Neural cell (in vitro differentiated cells): Measurements from ENCODE around the gene COA6. TPM values are rescaled to one million over a fixed set of nuclear protein-coding genes. Genes with fewer than 3 reads are reported as not detected.
"Not testable (repeated sequence)": the region's sequence is repeated elsewhere in the genome, so short reads cannot be mapped to it uniquely, and the experiment has no call there.

Source experiments
- H2AFZ ChIP-seq: fragments of 200-600, 300-800 bp; sonication (generic), shearing (Covaris generic); 2 replicates; pipeline ENCODE4 v1.6.0; 2014; ENCODE audit warnings: low read depth, mild to moderate bottlenecking, antibody characterized with exemption, low read length, moderate library complexity
- H3F3A ChIP-seq: fragments of 200-600 bp; shearing (Covaris generic); 2 replicates; pipeline ENCODE4 v1.6.1; 2016; ENCODE audit warnings: mild to moderate bottlenecking, moderate library complexity, mixed read lengths, antibody characterized with exemption, low read length; ENCODE audit not compliant: insufficient read depth, poor library complexity, severe bottlenecking
- H3K27ac ChIP-seq: fragments of 200-600, 300-800 bp; sonication (generic), shearing (Covaris generic); 2 replicates; pipeline ENCODE4 v1.5.1; 2014; ENCODE audit warnings: mild to moderate bottlenecking, low read length, moderate library complexity
- H3K27me3 ChIP-seq: fragments of 300-800, 200-600 bp; sonication (generic), shearing (Covaris generic); 2 replicates; pipeline ENCODE4 v1.6.0; 2014; ENCODE audit warnings: mild to moderate bottlenecking, low read depth, low read length, moderate library complexity; ENCODE audit not compliant: insufficient read depth
- H3K36me3 ChIP-seq: fragments of 300-800, 200-600 bp; sonication (generic), shearing (Covaris generic); 2 replicates; pipeline ENCODE4 v1.5.1; 2014; ENCODE audit warnings: mild to moderate bottlenecking, antibody characterized with exemption, low read length, moderate library complexity; ENCODE audit not compliant: insufficient read depth
- H3K4me2 ChIP-seq: fragments of 300-800, 200-600 bp; sonication (generic), shearing (Covaris generic); 2 replicates; pipeline ENCODE4 v1.6.0; 2014; ENCODE audit warnings: mild to moderate bottlenecking, low read length
- H3K4me3 ChIP-seq: fragments of 300-800, 200-600 bp; sonication (generic), shearing (Covaris generic); 2 replicates; pipeline ENCODE4 v1.5.1; 2014; ENCODE audit warnings: mild to moderate bottlenecking, low read length, moderate library complexity
- H3K79me2 ChIP-seq: fragments of 200-600 bp; shearing (Covaris generic); replicated peaks from 2 replicates; pipeline ENCODE4 v1.6.0; 2014; ENCODE audit warnings: mild to moderate bottlenecking, low read length, moderate library complexity; ENCODE audit not compliant: insufficient read depth
- H3K9ac ChIP-seq: fragments of 300-800, 200-600 bp; sonication (generic), shearing (Covaris generic); 2 replicates; pipeline ENCODE4 v1.6.1; 2016; ENCODE audit warnings: mild to moderate bottlenecking, low read length, mixed read lengths
- H3K9me2 ChIP-seq: fragments of 200-600 bp; shearing (Covaris generic); 2 replicates; pipeline ENCODE4 v1.6.1; 2016; ENCODE audit warnings: mild to moderate bottlenecking, low read length, mixed read lengths; ENCODE audit not compliant: insufficient read depth
- H3K9me3 ChIP-seq: fragments of 200-600, 300-800 bp; sonication (generic), shearing (Covaris generic); 2 replicates; pipeline ENCODE4 v1.6.1; 2016; ENCODE audit warnings: mild to moderate bottlenecking, mixed run types, low read length, moderate library complexity, mixed read lengths
- H4K20me1 ChIP-seq: fragments of 200-600 bp; shearing (Covaris generic); 2 replicates; pipeline ENCODE4 v1.6.1; 2016; ENCODE audit warnings: mild to moderate bottlenecking, mixed run types; ENCODE audit not compliant: insufficient read depth
- CTCF ChIP-seq: fragments of 450-650 bp; IDR thresholded peaks from 2 replicates; pipeline ENCODE4 v1.5.1; 2014; ENCODE audit warnings: antibody characterized with exemption, mild to moderate bottlenecking, moderate library complexity; ENCODE audit not compliant: poor library complexity, severe bottlenecking
- EP300 ChIP-seq: fragments of 450-650 bp; conservative IDR thresholded peaks from 2 replicates; pipeline ENCODE4 v1.6.1; 2014; ENCODE audit warnings: antibody characterized with exemption, mild to moderate bottlenecking, moderate library complexity; ENCODE audit not compliant: poor library complexity, severe bottlenecking
- POLR2AphosphoS5 ChIP-seq: IDR thresholded peaks from 2 replicates; pipeline ENCODE4 v1.6.1; 2012
- RAD21 ChIP-seq: fragments of 450-650 bp; conservative IDR thresholded peaks from 2 replicates; pipeline ENCODE4 v1.6.1; 2014; ENCODE audit warnings: antibody characterized with exemption, mild to moderate bottlenecking, moderate library complexity
- SMC3 ChIP-seq: fragments of 450-650 bp; conservative IDR thresholded peaks from 2 replicates; pipeline ENCODE4 v1.6.1; 2014; ENCODE audit warnings: antibody characterized with exemption, mild to moderate bottlenecking, moderate library complexity; ENCODE audit not compliant: poor library complexity
- polyA plus RNA-seq: library from polyadenylated mRNA; depleted of rRNA; stranded (reverse); fragments of >200 nt; gene quantifications from 2 replicates; pipeline ENCODE4 v1.2.3, GENCODE V29; 2014
- TF ChIP-seq, protein P1 (sequence below): IDR thresholded peaks from 2 replicates; pipeline ENCODE4 v1.6.1; 2012; ENCODE audit warnings: borderline replicate concordance

COA6 gene
- polyA plus RNA-seq, 1 donor from 2014 or later, result 48.3 TPM

DNA sequence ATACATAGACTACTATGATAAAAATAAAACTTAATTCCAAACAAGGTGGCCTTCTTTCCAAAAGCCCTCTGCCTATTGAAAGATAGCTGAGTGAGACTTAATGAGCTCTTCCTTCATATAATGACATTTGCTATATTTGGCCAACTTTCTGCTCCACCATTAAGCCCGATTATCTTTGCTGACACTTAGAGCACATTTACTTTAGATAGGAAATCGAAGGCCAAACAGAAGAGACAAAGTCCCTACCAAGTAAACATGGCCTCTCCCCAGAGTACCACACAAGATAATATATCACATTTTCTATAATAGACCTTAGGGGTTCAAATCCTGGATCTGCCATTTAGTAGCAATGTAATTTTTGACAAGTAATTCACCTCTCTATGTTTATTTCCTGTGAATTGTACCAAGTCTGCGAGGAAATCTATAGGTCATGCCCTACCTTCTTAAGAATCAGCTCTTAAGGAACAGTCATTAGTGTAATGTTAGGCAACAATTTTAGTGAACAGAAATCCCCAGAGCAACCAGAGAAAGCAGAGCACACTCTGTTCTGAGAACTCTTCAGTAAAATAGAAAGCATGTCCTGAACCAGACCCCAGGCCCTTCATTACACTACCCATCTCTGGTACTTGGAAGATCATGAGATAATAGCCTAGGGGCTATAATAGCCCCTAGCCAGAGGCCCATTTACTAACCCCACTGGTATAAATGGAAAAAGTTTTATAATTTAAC lies 17.3 kb upstream of the COA6 start:
- Histone ChIP-seq H3K36me3 (no peaks in the 10 kb centered on the region), H3F3A (no peaks in the 10 kb centered on the region), H3K4me2 (no peak overlapping the region), H3K4me3 (no peak overlapping the region), H3K27ac (no peak overlapping the region), H3K79me2 (no peaks in the 10 kb centered on the region), H3K27me3 (peaks cover 3% of the 10 kb centered on the region), H3K9ac (no peak overlapping the region), H4K20me1 (no peaks in the 10 kb centered on the region), H3K9me2 (no peaks in the 10 kb centered on the region), H3K9me3 (no peaks in the 10 kb centered on the region), H2AFZ (no peak overlapping the region)
- TF ChIP-seq, protein P1, sequence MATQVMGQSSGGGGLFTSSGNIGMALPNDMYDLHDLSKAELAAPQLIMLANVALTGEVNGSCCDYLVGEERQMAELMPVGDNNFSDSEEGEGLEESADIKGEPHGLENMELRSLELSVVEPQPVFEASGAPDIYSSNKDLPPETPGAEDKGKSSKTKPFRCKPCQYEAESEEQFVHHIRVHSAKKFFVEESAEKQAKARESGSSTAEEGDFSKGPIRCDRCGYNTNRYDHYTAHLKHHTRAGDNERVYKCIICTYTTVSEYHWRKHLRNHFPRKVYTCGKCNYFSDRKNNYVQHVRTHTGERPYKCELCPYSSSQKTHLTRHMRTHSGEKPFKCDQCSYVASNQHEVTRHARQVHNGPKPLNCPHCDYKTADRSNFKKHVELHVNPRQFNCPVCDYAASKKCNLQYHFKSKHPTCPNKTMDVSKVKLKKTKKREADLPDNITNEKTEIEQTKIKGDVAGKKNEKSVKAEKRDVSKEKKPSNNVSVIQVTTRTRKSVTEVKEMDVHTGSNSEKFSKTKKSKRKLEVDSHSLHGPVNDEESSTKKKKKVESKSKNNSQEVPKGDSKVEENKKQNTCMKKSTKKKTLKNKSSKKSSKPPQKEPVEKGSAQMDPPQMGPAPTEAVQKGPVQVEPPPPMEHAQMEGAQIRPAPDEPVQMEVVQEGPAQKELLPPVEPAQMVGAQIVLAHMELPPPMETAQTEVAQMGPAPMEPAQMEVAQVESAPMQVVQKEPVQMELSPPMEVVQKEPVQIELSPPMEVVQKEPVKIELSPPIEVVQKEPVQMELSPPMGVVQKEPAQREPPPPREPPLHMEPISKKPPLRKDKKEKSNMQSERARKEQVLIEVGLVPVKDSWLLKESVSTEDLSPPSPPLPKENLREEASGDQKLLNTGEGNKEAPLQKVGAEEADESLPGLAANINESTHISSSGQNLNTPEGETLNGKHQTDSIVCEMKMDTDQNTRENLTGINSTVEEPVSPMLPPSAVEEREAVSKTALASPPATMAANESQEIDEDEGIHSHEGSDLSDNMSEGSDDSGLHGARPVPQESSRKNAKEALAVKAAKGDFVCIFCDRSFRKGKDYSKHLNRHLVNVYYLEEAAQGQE, result no peak
- TF ChIP-seq CTCF, result no peak

DNA sequence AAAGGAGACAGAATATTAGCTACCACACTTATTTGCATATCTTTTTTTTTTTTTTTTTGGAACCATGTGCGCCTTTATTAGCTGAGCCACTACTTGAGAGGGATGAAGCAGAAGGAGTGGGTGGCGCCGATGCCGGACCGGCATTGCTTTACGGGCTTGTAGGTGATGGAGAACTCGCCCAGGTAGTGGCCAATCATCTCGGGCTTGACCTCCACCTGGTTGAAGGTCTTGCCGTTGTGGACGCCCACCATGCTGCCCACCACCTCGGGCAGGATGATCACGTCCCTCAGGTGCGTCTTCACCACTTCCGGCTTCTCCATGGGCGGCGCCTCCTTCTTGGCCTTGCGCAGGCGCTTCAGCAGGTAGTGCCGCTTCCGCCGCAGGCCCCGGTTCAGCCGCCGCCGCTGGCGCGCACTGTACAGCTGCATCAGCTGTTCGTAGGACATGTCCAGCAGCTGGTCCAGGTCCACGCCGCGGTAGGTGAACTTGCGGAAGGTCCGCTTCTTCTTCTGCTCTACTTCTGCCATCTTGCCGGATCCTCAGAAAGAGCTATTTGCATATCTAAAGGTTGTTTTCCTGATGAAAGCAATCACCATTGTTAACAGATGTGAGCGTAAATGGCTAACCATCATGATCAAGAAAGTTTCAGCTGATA lies 16.5 kb upstream of the COA6 start:
- not testable (repeated sequence) for H3K27me3 ChIP-seq, H3K9ac ChIP-seq, H3K27ac ChIP-seq, H3K4me2 ChIP-seq, H3K9me3 ChIP-seq, H3K36me3 ChIP-seq, H3K4me3 ChIP-seq, H3K79me2 ChIP-seq, H3K9me2 ChIP-seq, H4K20me1 ChIP-seq, H2AFZ ChIP-seq, H3F3A ChIP-seq

DNA sequence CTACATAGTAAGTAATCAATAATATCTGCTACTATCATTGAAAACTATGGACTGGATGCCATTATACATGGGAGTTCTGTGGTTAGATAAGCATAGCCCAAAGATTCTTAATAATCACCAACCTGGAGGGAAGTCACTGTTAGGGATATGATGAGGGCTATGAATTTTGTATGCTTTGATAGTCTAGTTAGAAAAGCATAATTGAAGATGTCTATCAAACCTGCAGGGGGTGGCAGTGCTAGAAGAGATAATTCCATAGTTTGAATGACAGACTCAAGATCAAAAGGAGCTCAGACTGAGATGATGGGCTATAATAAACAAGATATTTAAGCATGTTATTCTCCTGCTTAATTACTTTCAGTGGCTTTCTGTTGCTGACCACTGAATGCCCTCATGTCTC lies 15.4 kb upstream of the COA6 start:
- H3K9me3 ChIP-seq, result no peaks in the 10 kb centered on the region
- peak overlapping the region; percentile 15 for H3K27ac ChIP-seq
- TF ChIP-seq SMC3, result no peak
- TF ChIP-seq POLR2AphosphoS5, result peak; percentile 59
- TF ChIP-seq RAD21, result no peak
- peak; percentile 76 for TF ChIP-seq EP300
- TF ChIP-seq, protein P1, result no peak
- TF ChIP-seq CTCF, result no peak
- no peaks in the 10 kb centered on the region for H3K36me3 ChIP-seq
- H3K27me3 ChIP-seq, result peaks cover 3% of the 10 kb centered on the region
- no peak overlapping the region for H3K4me3 ChIP-seq
- H3K9ac ChIP-seq, result no peak overlapping the region
- H4K20me1 ChIP-seq, result no peaks in the 10 kb centered on the region
- peak overlapping the region; percentile 1 for H3K4me2 ChIP-seq
- no peaks in the 10 kb centered on the region for H3F3A ChIP-seq
- H2AFZ ChIP-seq, result no peak overlapping the region
- no peaks in the 10 kb centered on the region for H3K9me2 ChIP-seq
- no peaks in the 10 kb centered on the region for H3K79me2 ChIP-seq
